K562 (cell line): ENCODE results near the gene ABCC5. TPM values are rescaled to one million over a fixed set of nuclear protein-coding genes. Genes with fewer than 3 reads are reported as not detected.

Source experiments
- ATAC-seq: fragments of 200-7000 bp; cut with Tn5 transposase; 3 replicates; pipeline ENCODE4 v1.9.1; 2020; ENCODE audit warnings: moderate library complexity
- BruUV-seq: library from RNA; stranded (reverse); fragments of 400-500 nt; replicated peaks from 2 replicates; lab custom pipeline; 2021; lab: Mats Ljungman, UMichigan
- CTCF ChIA-PET: fragments of 300-600 bp; formaldehyde crosslinking; extraction: SDS; loops from one replicate; lab custom pipeline; 2021; ENCODE audit warnings: low intra/inter-chr PET ratio; lab: Yijun Ruan, JAX
- POLR2A ChIA-PET: fragments of 300-600, 350-650 bp; sonication (Branson Sonifier 250); formaldehyde crosslinking; extraction: SDS; loops from one replicate; lab custom pipeline; 2021; ENCODE audit warnings: antibody characterized with exemption, inconsistent platforms; lab: Yijun Ruan, JAX
- DNase-seq, 4 experiments: peaks; one replicate each; pipeline versions ENCODE4 v3.0.0 to v3.0.0-alpha.2; 2011 to 2018; ENCODE audit warnings: low spot score in 3 of 4, mixed read lengths in 3 of 4; ENCODE audit errors: extremely low read depth in 1 of 4
- FAIRE-seq: peaks from 2 replicates; lab custom pipeline; 2011; peaks lifted over from hg19 to GRCh38; lab: Jason Lieb, UNC
- H2AFZ ChIP-seq: 2 replicates; pipeline ENCODE4 v1.6.0; 2011; ENCODE audit warnings: low read depth, low read length, control low read depth, inconsistent platforms
- H3K27ac ChIP-seq: fragments of 200-600 bp; 3 replicates; pipeline ENCODE4 v1.8.0; 2011; ENCODE audit warnings: low read depth, mild to moderate bottlenecking, control low read depth, inconsistent platforms, low read length, moderate library complexity, mixed read lengths; ENCODE audit errors: extremely low read depth
- H3K27me3 ChIP-seq, 2 experiments: fragments of 300-600 bp in 1 of 2; 2 replicates in 1 of 2; 3 replicates in 1 of 2; pipeline versions ENCODE4 v1.6.0 to v1.8.0; 2011; ENCODE audit warnings: inconsistent platforms in 2 of 2, low read length in 2 of 2, mild to moderate bottlenecking in 1 of 2, mixed read lengths in 1 of 2, moderate library complexity in 1 of 2; ENCODE audit not compliant: control insufficient read depth in 2 of 2, insufficient read depth in 2 of 2
- H3K36me3 ChIP-seq: fragments of 300-600 bp; 3 replicates; pipeline ENCODE4 v1.8.0; 2011; ENCODE audit warnings: mild to moderate bottlenecking, low read length, inconsistent platforms; ENCODE audit not compliant: control insufficient read depth, insufficient read depth
- H3K4me1 ChIP-seq, 2 experiments: fragments of 200-600 bp in 1 of 2; replicated peaks in 1 of 2; 2 replicates in 1 of 2; 3 replicates in 1 of 2; pipeline versions ENCODE4 v1.5.1 to v1.8.0; 2011; ENCODE audit warnings: inconsistent platforms in 2 of 2, low read length in 2 of 2, mild to moderate bottlenecking in 1 of 2, mixed read lengths in 1 of 2, moderate library complexity in 1 of 2; ENCODE audit not compliant: control insufficient read depth in 2 of 2, insufficient read depth in 2 of 2
- H3K4me2 ChIP-seq: 2 replicates; pipeline ENCODE4 v1.6.1; 2011; ENCODE audit warnings: low read length, control low read depth, inconsistent platforms, mixed read lengths; ENCODE audit not compliant: insufficient read depth
- H3K4me3 ChIP-seq: fragments of 200-600 bp; sonication (generic), shearing (Covaris generic); 2 replicates; pipeline ENCODE4 v1.5.1; 2016; ENCODE audit warnings: control low read depth, inconsistent platforms
- H3K79me2 ChIP-seq: fragments of 200-600 bp; 3 replicates; pipeline ENCODE4 v1.8.0; 2011; ENCODE audit warnings: low read length, inconsistent platforms; ENCODE audit not compliant: control insufficient read depth, insufficient read depth
- H3K9ac ChIP-seq, 2 experiments: 2 replicates each; pipeline versions ENCODE4 v1.6.0 to v1.6.1; 2011; ENCODE audit warnings: low read depth in 2 of 2, low read length in 2 of 2, control low read depth in 1 of 2, inconsistent platforms in 1 of 2, mild to moderate bottlenecking in 1 of 2, mixed read lengths in 1 of 2; ENCODE audit not compliant: insufficient read depth in 1 of 2
- H3K9me1 ChIP-seq: one replicate; pipeline ENCODE4 v1.6.0; 2011; ENCODE audit warnings: inconsistent platforms, mild to moderate bottlenecking, low read length, moderate library complexity; ENCODE audit not compliant: control insufficient read depth, insufficient read depth
- H3K9me3 ChIP-seq: replicated peaks from 2 replicates; pipeline ENCODE4 v1.5.1; 2011; ENCODE audit warnings: low read depth, low read length, inconsistent platforms; ENCODE audit not compliant: control insufficient read depth, insufficient read depth
- H4K20me1 ChIP-seq: replicated peaks from 2 replicates; pipeline ENCODE4 v1.6.1; 2011; ENCODE audit warnings: low read length, inconsistent platforms, mixed read lengths; ENCODE audit not compliant: control insufficient read depth, insufficient read depth
- LARP7 ChIP-seq: fragments of 450-650 bp; IDR thresholded peaks from 2 replicates; pipeline ENCODE4 v1.6.1; 2016
- MCM5 ChIP-seq: fragments of 450-650 bp; IDR thresholded peaks from 2 replicates; pipeline ENCODE4 v1.6.1; 2016; ENCODE audit warnings: low read depth
- NR2C1 ChIP-seq, 2 experiments: fragments of 450-650 bp; IDR thresholded peaks; 2 replicates each; pipeline ENCODE4 v1.6.1; 2017; ENCODE audit warnings: mild to moderate bottlenecking in 2 of 2, antibody characterized with exemption in 1 of 2, inconsistent platforms in 1 of 2, missing compliant biosample characterization in 1 of 2, missing genetic modification characterization in 1 of 2
- ZFP36 ChIP-seq: fragments of 150-350 bp; IDR thresholded peaks from 2 replicates; pipeline ENCODE4 v1.6.1; 2018; ENCODE audit warnings: low read length, low read depth; ENCODE audit not compliant: partially characterized antibody
- ZNF263 ChIP-seq: sonication (generic); formaldehyde crosslinking; IDR thresholded peaks from 2 replicates; pipeline ENCODE4 v1.8.0; 2022; ENCODE audit warnings: mild to moderate bottlenecking, missing genetic modification reagents, borderline replicate concordance
- ZNF551 ChIP-seq: fragments of 250-450 bp; sonication (Bioruptor Pico); IDR thresholded peaks from 2 replicates; pipeline ENCODE4 v1.5.0; 2021; ENCODE audit warnings: mild to moderate bottlenecking, moderate library complexity
- ZNF695 ChIP-seq: fragments of 450-650 bp; formaldehyde crosslinking; IDR thresholded peaks from 2 replicates; pipeline ENCODE4 v1.4.0; 2020; ENCODE audit warnings: mild to moderate bottlenecking, moderate library complexity
- WGBS: fragments of 100-300 bp; shearing (Covaris generic); methylation state at CpG from one replicate; pipeline ENCODE4 v1.1.6; 2016; ENCODE audit warnings: low coverage, mixed read lengths; ENCODE audit not compliant: insufficient coverage; ENCODE audit errors: missing lambda C conversion rate; 5-methylcytosine and 5-hydroxymethylcytosine counted together
- in situ Hi-C: fragments of 300-500 bp; cut with MboI; formaldehyde crosslinking; loops from 4 replicates; pipeline ENCODE4 v1.15.0; 2018; ENCODE audit warnings: inconsistent platforms, mixed read lengths
- intact Hi-C: fragments of 100-400 bp; cut with micrococcal nuclease; formaldehyde crosslinking; loops from 2 replicates; pipeline ENCODE4 v1.14.2; 2022
- microRNA counts: library from miRNA; unstranded; fragments of <30 nt; microRNA quantifications from one replicate; lab custom pipeline; 2016
- microRNA-seq: library from miRNA; unstranded; fragments of <30 nt; microRNA quantifications from one replicate; pipeline ENCODE4, GENCODE V29; 2018; ENCODE audit warnings: borderline microRNAs expressed
- polyA plus RNA-seq, 8 experiments: library from polyadenylated mRNA; depleted of rRNA in 4 of 8; stranded (reverse) in 5 of 8; unstranded in 3 of 8; fragments of >200 nt; fragmentation: Nextera tagmentation in 2 of 8; fragmentation: Illumina TruSeq in 1 of 8; extraction: Ambion mirVana in 2 of 8; extraction: Trizol in 1 of 8; gene quantifications; 2 replicates each; pipeline versions ENCODE4 v1.2.1 to v1.2.3, GENCODE V29; 2011 to 2014; ENCODE audit warnings: inconsistent platforms in 1 of 8, missing spikeins in 1 of 8
- small RNA-seq: library from RNA; depleted of rRNA; stranded (forward); fragments of <200 nt; gene quantifications from one replicate; pipeline ENCODE3, GENCODE V24; 2014
- total RNA-seq, 7 experiments: library from RNA; depleted of rRNA in 6 of 7; stranded (reverse); fragments of >200 nt in 6 of 7; fragmentation: Illumina TruSeq in 2 of 7; extraction: Trizol in 2 of 7; gene quantifications; 2 replicates each; pipeline versions ENCODE4 v1.2.1 to v1.2.3, GENCODE V29; 2011 to 2021; ENCODE audit warnings: low replicate concordance in 1 of 7

Gene ABCC5
- total and polyA plus RNA-seq, 9 of the 15 experiments (the other 6 are each of a cell fraction or from before 2014, with no cell fraction given): 22.0 to 53.0 (median 41.9) TPM

- Histone ChIP-seq H3K4me1 (peaks cover 0 to 2% of the 10 kb centered on the region in 2 experiments; a peak in 1 of 5 replicates), H3K4me2 (no peak overlapping the region), H3K9ac (no peak overlapping the region), H3K36me3 (peaks cover 35% of the 10 kb centered on the region; the same call in 2 of the 3 replicates), H3K27ac (no peak overlapping the region), H3K9me3 (no peaks in the 10 kb centered on the region), H2AFZ (no peak overlapping the region), H3K27me3 (no peaks in the 10 kb centered on the region), H4K20me1 (0 out of 2 replicates have a peak, but pooled peaks cover 6% of the 10 kb centered on the region), H3K9me1 (peaks cover 6% of the 10 kb centered on the region), H3K4me3 (no peak overlapping the region), H3K79me2 (peaks cover 58% of the 10 kb centered on the region)
- ATAC-seq: no peak
- TF ChIP-seq LARP7: no peak
- no peak for TF ChIP-seq ZNF695 (CRISPR knock-in tag)
- TF ChIP-seq MCM5: no peak
- no peak for TF ChIP-seq ZNF551 (CRISPR knock-in tag)
- TF ChIP-seq ZFP36: peak; percentile 66
- no peak for TF ChIP-seq ZNF263 (CRISPR knock-in tag)
- no peak for TF ChIP-seq NR2C1 (IDR thresholded peaks at IDR 0.05)
- no peak for TF ChIP-seq NR2C1 (tag; IDR thresholded peaks at IDR 0.05)
- no TSS peak for BruUV-seq
- POLR2A ChIA-PET: no interaction called here
- 97% methylated on average over 3 of the region's 3 CpGs for WGBS
- DNase-seq: no peak
- in situ Hi-C loops (no loop called here), intact Hi-C loops (no loop called here)
- CTCF ChIA-PET: no interaction called here
- no peak for FAIRE-seq
Observed at GRCh38 chr3:183870563-183870962, 147.1 kb downstream of the ABCC5 start.

MicroRNA genes within 50 kb of the gene (microRNA counts, 767-probe panel; counts per million panel counts)
- not detected for microRNA hsa-miR-4448 (lab: Ali Mortazavi, UCI)

Small RNA genes lying within 50 kb of the gene (microRNA-seq; reads per million reads assigned to microRNA genes)
- not detected for gene MIR4448

Small RNA genes lying within 50 kb of the gene (small RNA-seq; reads per million reads assigned to genes)
- not detected for gene MIR4448

Other genes with a start within 250 kb of the ABCC5 start
Only the 7 nearest of the 13 such genes appear.
- gene PARL, start 133.0 kb downstream of the ABCC5 start, total RNA-seq (2014; rRNA removed): 61.8 and 70.6 TPM in 2 replicates
- gene PARL, start 133.0 kb downstream of the ABCC5 start, total RNA-seq (2014; rRNA removed; fragmentation: Illumina TruSeq; extraction: Trizol): 57.4 and 74.2 TPM in 2 replicates
- 49.8 and 56.5 TPM in 2 replicates for gene PARL, start 133.0 kb downstream of the ABCC5 start, total RNA-seq (2015; rRNA removed; fragmentation: Illumina TruSeq; extraction: Trizol)
- gene PARL, start 133.0 kb downstream of the ABCC5 start, total RNA-seq (2021): 67.7 and 82.2 TPM in 2 replicates
- gene PARL, start 133.0 kb downstream of the ABCC5 start, polyA plus RNA-seq (2011; rRNA removed): 56.4 and 77.6 TPM in 2 replicates
- 55.0 and 65.5 TPM in 2 replicates for gene PARL, start 133.0 kb downstream of the ABCC5 start, polyA plus RNA-seq (2014; fragmentation: Illumina TruSeq; extraction: Trizol)
- 10 to 100 TPM; 39.5 to 43.6 TPM for gene PARL, start 133.0 kb downstream of the ABCC5 start, polyA plus RNA-seq (2014; fragmentation: Nextera tagmentation; extraction: Ambion mirVana)
- 78.0 and 82.4 TPM in 2 replicates for gene PARL, start 133.0 kb downstream of the ABCC5 start, polyA plus RNA-seq (2014; rRNA removed)
- not detected in 2 replicates for gene HTR3D, start 13.9 kb upstream of the ABCC5 start, total RNA-seq (2014; rRNA removed)
- gene HTR3D, start 13.9 kb upstream of the ABCC5 start, total RNA-seq (2014; rRNA removed; fragmentation: Illumina TruSeq; extraction: Trizol): not detected in 2 replicates
- not detected in 2 replicates for gene HTR3D, start 13.9 kb upstream of the ABCC5 start, total RNA-seq (2015; rRNA removed; fragmentation: Illumina TruSeq; extraction: Trizol)
- not detected in 2 replicates for gene HTR3D, start 13.9 kb upstream of the ABCC5 start, total RNA-seq (2021)
- gene HTR3D, start 13.9 kb upstream of the ABCC5 start, polyA plus RNA-seq (2011; rRNA removed): not detected in 2 replicates
- gene HTR3D, start 13.9 kb upstream of the ABCC5 start, polyA plus RNA-seq (2014; fragmentation: Illumina TruSeq; extraction: Trizol): not detected in 2 replicates
- gene HTR3D, start 13.9 kb upstream of the ABCC5 start, polyA plus RNA-seq (2014; fragmentation: Nextera tagmentation; extraction: Ambion mirVana): not detected
- not detected in 2 replicates for gene HTR3D, start 13.9 kb upstream of the ABCC5 start, polyA plus RNA-seq (2014; rRNA removed)
- gene HTR3C, start 35.2 kb upstream of the ABCC5 start, total RNA-seq (2014; rRNA removed): not detected in 2 replicates
- not detected in 2 replicates for gene HTR3C, start 35.2 kb upstream of the ABCC5 start, total RNA-seq (2014; rRNA removed; fragmentation: Illumina TruSeq; extraction: Trizol)
- gene HTR3C, start 35.2 kb upstream of the ABCC5 start, total RNA-seq (2015; rRNA removed; fragmentation: Illumina TruSeq; extraction: Trizol): not detected in 2 replicates
- gene HTR3C, start 35.2 kb upstream of the ABCC5 start, total RNA-seq (2021): not detected in 2 replicates
- 0.06 TPM in 1 of 2 replicates, not detected in the other for gene HTR3C, start 35.2 kb upstream of the ABCC5 start, polyA plus RNA-seq (2011; rRNA removed)
- gene HTR3C, start 35.2 kb upstream of the ABCC5 start, polyA plus RNA-seq (2014; fragmentation: Illumina TruSeq; extraction: Trizol): not detected in 2 replicates
- gene HTR3C, start 35.2 kb upstream of the ABCC5 start, polyA plus RNA-seq (2014; fragmentation: Nextera tagmentation; extraction: Ambion mirVana): under 1 TPM in 1 of 2 experiments, not detected in 1; 0.04 TPM
- gene HTR3C, start 35.2 kb upstream of the ABCC5 start, polyA plus RNA-seq (2014; rRNA removed): not detected in 2 replicates
- gene HTR3E, start 79.2 kb upstream of the ABCC5 start, total RNA-seq (2014; rRNA removed): not detected in 2 replicates
- gene HTR3E, start 79.2 kb upstream of the ABCC5 start, total RNA-seq (2014; rRNA removed; fragmentation: Illumina TruSeq; extraction: Trizol): not detected in 2 replicates
- not detected in 2 replicates for gene HTR3E, start 79.2 kb upstream of the ABCC5 start, total RNA-seq (2015; rRNA removed; fragmentation: Illumina TruSeq; extraction: Trizol)
- gene HTR3E, start 79.2 kb upstream of the ABCC5 start, total RNA-seq (2021): not detected in 2 replicates
- gene HTR3E, start 79.2 kb upstream of the ABCC5 start, polyA plus RNA-seq (2011; rRNA removed): not detected in 2 replicates
- gene HTR3E, start 79.2 kb upstream of the ABCC5 start, polyA plus RNA-seq (2014; fragmentation: Illumina TruSeq; extraction: Trizol): not detected in 2 replicates
- gene HTR3E, start 79.2 kb upstream of the ABCC5 start, polyA plus RNA-seq (2014; fragmentation: Nextera tagmentation; extraction: Ambion mirVana): not detected
- gene HTR3E, start 79.2 kb upstream of the ABCC5 start, polyA plus RNA-seq (2014; rRNA removed): not detected in 2 replicates
- 66.4 and 91.1 TPM in 2 replicates for gene EIF2B5, start 117.5 kb upstream of the ABCC5 start, total RNA-seq (2014; rRNA removed)
- 70.4 and 70.8 TPM in 2 replicates for gene EIF2B5, start 117.5 kb upstream of the ABCC5 start, total RNA-seq (2014; rRNA removed; fragmentation: Illumina TruSeq; extraction: Trizol)
- gene EIF2B5, start 117.5 kb upstream of the ABCC5 start, total RNA-seq (2015; rRNA removed; fragmentation: Illumina TruSeq; extraction: Trizol): 71.8 and 74.0 TPM in 2 replicates
- gene EIF2B5, start 117.5 kb upstream of the ABCC5 start, total RNA-seq (2021): 62.9 and 67.5 TPM in 2 replicates
- 76.8 and 87.2 TPM in 2 replicates for gene EIF2B5, start 117.5 kb upstream of the ABCC5 start, polyA plus RNA-seq (2011; rRNA removed)
- gene EIF2B5, start 117.5 kb upstream of the ABCC5 start, polyA plus RNA-seq (2014; fragmentation: Illumina TruSeq; extraction: Trizol): 70.9 and 75.5 TPM in 2 replicates
- 10 to 100 TPM; 19.1 to 31.8 TPM for gene EIF2B5, start 117.5 kb upstream of the ABCC5 start, polyA plus RNA-seq (2014; fragmentation: Nextera tagmentation; extraction: Ambion mirVana)
- gene EIF2B5, start 117.5 kb upstream of the ABCC5 start, polyA plus RNA-seq (2014; rRNA removed): 92.4 and 95.6 TPM in 2 replicates
- 25.7 and 26.5 TPM in 2 replicates for gene DVL3, start 137.5 kb upstream of the ABCC5 start, total RNA-seq (2014; rRNA removed)
- 8.7 and 9.8 TPM in 2 replicates for gene DVL3, start 137.5 kb upstream of the ABCC5 start, total RNA-seq (2014; rRNA removed; fragmentation: Illumina TruSeq; extraction: Trizol)
- gene DVL3, start 137.5 kb upstream of the ABCC5 start, total RNA-seq (2015; rRNA removed; fragmentation: Illumina TruSeq; extraction: Trizol): 16.0 and 17.2 TPM in 2 replicates
- gene DVL3, start 137.5 kb upstream of the ABCC5 start, total RNA-seq (2021): 54.4 and 57.9 TPM in 2 replicates
- 20.1 and 28.7 TPM in 2 replicates for gene DVL3, start 137.5 kb upstream of the ABCC5 start, polyA plus RNA-seq (2011; rRNA removed)
- gene DVL3, start 137.5 kb upstream of the ABCC5 start, polyA plus RNA-seq (2014; fragmentation: Illumina TruSeq; extraction: Trizol): 44.3 and 44.8 TPM in 2 replicates
- 1 to 10 TPM; 3.1 to 5.4 TPM for gene DVL3, start 137.5 kb upstream of the ABCC5 start, polyA plus RNA-seq (2014; fragmentation: Nextera tagmentation; extraction: Ambion mirVana)
- 42.8 and 46.6 TPM in 2 replicates for gene DVL3, start 137.5 kb upstream of the ABCC5 start, polyA plus RNA-seq (2014; rRNA removed)
- 282 and 320 TPM in 2 replicates for gene AP2M1, start 157.0 kb upstream of the ABCC5 start, total RNA-seq (2014; rRNA removed)
- gene AP2M1, start 157.0 kb upstream of the ABCC5 start, total RNA-seq (2014; rRNA removed; fragmentation: Illumina TruSeq; extraction: Trizol): 277 and 296 TPM in 2 replicates
- gene AP2M1, start 157.0 kb upstream of the ABCC5 start, total RNA-seq (2015; rRNA removed; fragmentation: Illumina TruSeq; extraction: Trizol): 247 and 250 TPM in 2 replicates
- gene AP2M1, start 157.0 kb upstream of the ABCC5 start, total RNA-seq (2021): 367 and 385 TPM in 2 replicates
- gene AP2M1, start 157.0 kb upstream of the ABCC5 start, polyA plus RNA-seq (2011; rRNA removed): 505 and 704 TPM in 2 replicates
- gene AP2M1, start 157.0 kb upstream of the ABCC5 start, polyA plus RNA-seq (2014; fragmentation: Illumina TruSeq; extraction: Trizol): 400 and 440 TPM in 2 replicates
- gene AP2M1, start 157.0 kb upstream of the ABCC5 start, polyA plus RNA-seq (2014; fragmentation: Nextera tagmentation; extraction: Ambion mirVana): 100 to 1,000 TPM; 118 to 252 TPM
- gene AP2M1, start 157.0 kb upstream of the ABCC5 start, polyA plus RNA-seq (2014; rRNA removed): 275 and 325 TPM in 2 replicates